Measurements from ENCODE around the gene CCN2.

DNA sequence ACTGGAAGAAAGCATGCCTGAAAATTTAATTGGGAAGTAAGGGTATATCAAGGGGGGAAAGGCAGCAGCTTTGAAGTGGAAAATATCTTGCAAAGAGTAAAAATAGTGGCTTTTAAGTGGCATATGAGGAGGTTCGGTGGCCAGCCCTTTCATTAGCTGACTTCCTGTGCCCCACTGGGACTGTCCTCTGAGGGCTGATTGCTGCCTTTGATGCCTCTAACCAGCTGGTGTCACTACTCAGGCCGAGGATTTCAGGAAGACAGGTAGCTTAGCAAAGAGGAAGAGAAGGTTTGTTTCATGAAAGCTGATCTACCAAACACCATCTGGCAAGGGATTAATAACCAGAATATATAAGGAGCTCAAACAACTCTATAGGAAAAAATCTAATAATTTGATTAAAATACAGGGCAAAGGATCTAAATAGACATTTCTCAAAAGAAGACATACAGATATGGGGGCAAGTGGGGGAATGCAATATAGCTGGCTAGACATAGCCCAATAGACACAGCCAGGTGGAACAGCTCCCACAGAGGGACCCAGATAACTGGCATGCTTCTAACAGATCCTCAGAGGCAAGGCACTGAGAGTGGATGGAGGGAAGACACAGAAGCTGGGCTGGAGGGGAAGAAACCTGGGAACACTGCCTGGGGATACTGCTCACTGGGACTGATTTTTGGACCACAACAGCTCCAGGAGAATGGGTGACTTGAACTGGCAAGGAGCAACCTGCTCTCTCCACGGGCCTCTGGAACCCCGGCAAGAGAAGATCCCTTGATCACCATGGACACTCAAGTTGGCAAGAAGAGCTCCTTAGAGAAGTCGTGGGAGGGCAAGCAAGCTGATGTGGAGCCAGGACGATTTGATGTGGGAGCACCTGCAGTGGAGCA lies 33.2 kb downstream of the CCN2 start:
- TF ChIP-seq SP1 (IDR thresholded peaks at IDR 0.05) (no peak), TARDBP (IDR thresholded peaks at IDR 0.05) (no peak), FOXK2 (IDR thresholded peaks at IDR 0.05) (no peak), BHLHE40 (IDR thresholded peaks at IDR 0.05; ENCODE audit: borderline replicate concordance) (no peak), ELF4 (IDR thresholded peaks at IDR 0.05) (no peak), HDGF (IDR thresholded peaks at IDR 0.05; ENCODE audit: borderline replicate concordance) (no peak), ARNT (IDR thresholded peaks at IDR 0.05) (no peak)

Measured in HEK293T (cell line).